A204.1 (cell line): ENCODE data around the gene LYPD3.
"Not testable (repeated sequence)": the region's sequence is repeated elsewhere in the genome, so short reads cannot be mapped to it uniquely, and the experiment has no call there.

ENCODE experiments used
- FAIRE-seq: peaks from 2 replicates; lab custom pipeline; 2012; peaks lifted over from hg19 to GRCh38; lab: Jason Lieb, UNC

Gene LYPD3

GRCh38 chr19:43461303-43461702 lies 4.1 kb downstream of the LYPD3 start:
- FAIRE-seq = no peak

GRCh38 chr19:43460362-43461016 lies 4.9 kb downstream of the LYPD3 start:
- FAIRE-seq = no peak

- FAIRE-seq = no peak
Observed at GRCh38 chr19:43457809-43458208, 7.6 kb downstream of the LYPD3 start.

- no peak for FAIRE-seq
Observed at GRCh38 chr19:43455321-43456113, 9.9 kb downstream of the LYPD3 start.

GRCh38 chr19:43454031-43454430 lies 11.4 kb downstream of the LYPD3 start:
- no peak for FAIRE-seq

GRCh38 chr19:43452582-43452981 lies 12.8 kb downstream of the LYPD3 start:
- FAIRE-seq = no peak

- FAIRE-seq = no peak
Observed at GRCh38 chr19:43450545-43450997, 14.8 kb downstream of the LYPD3 start.

- no peak for FAIRE-seq
Observed at GRCh38 chr19:43447655-43448054, 17.8 kb downstream of the LYPD3 start.

GRCh38 chr19:43446746-43447489 lies 18.5 kb downstream of the LYPD3 start:
- FAIRE-seq = no peak

- no peak for FAIRE-seq
Observed at GRCh38 chr19:43445426-43445825, 20.0 kb downstream of the LYPD3 start.

- FAIRE-seq = no peak
Observed at GRCh38 chr19:43444531-43445287, 20.7 kb downstream of the LYPD3 start.

GRCh38 chr19:43444091-43444490 lies 21.3 kb downstream of the LYPD3 start:
- not testable (repeated sequence) for FAIRE-seq

- no peak for FAIRE-seq
Observed at GRCh38 chr19:43441716-43442115, 23.7 kb downstream of the LYPD3 start.

GRCh38 chr19:43439709-43440063 lies 25.7 kb downstream of the LYPD3 start:
- FAIRE-seq = no peak

GRCh38 chr19:43439032-43439708 lies 26.2 kb downstream of the LYPD3 start:
- no peak for FAIRE-seq

GRCh38 chr19:43438291-43439031 lies 26.9 kb downstream of the LYPD3 start:
- no peak for FAIRE-seq

- no peak for FAIRE-seq
Observed at GRCh38 chr19:43437712-43438111, 27.7 kb downstream of the LYPD3 start.

- FAIRE-seq = not testable (repeated sequence)
Observed at GRCh38 chr19:43437284-43437683, 28.1 kb downstream of the LYPD3 start.

GRCh38 chr19:43435775-43436174 lies 29.6 kb downstream of the LYPD3 start:
- FAIRE-seq = no peak

GRCh38 chr19:43433689-43434088 lies 31.7 kb downstream of the LYPD3 start:
- FAIRE-seq = no peak

GRCh38 chr19:43433358-43433673 lies 32.1 kb downstream of the LYPD3 start:
- no peak for FAIRE-seq
